Measurements from ENCODE around the gene RPL3. TPM values are rescaled to one million over a fixed set of nuclear protein-coding genes. Genes with fewer than 3 reads are reported as not detected.

RPL3 gene
- total and polyA plus RNA-seq, 3 donors from 2014 or later = 1,087 to 2,075 (median 2,042) TPM

DNA sequence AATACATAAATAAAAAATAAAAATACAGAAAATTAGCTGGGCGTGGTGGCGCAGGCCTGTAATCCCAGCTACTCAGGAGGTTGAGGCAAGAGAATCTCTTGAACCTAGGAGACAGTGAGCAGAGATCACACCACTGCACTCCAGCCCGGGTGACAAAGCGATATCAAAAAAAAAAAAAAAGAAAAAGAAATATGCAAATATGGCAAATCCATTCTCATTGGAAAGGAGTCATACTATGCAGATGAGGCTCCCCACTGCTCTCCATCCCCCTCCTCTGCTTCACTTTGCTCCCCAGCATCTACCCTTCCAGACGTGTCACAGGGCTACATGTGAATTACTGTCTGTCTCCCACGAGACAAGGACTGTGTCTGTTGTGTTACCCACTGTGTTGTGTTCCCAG is 38.3 kb downstream of the RPL3 start:
- DNase-seq = no peak
- TF ChIP-seq, protein P1, sequence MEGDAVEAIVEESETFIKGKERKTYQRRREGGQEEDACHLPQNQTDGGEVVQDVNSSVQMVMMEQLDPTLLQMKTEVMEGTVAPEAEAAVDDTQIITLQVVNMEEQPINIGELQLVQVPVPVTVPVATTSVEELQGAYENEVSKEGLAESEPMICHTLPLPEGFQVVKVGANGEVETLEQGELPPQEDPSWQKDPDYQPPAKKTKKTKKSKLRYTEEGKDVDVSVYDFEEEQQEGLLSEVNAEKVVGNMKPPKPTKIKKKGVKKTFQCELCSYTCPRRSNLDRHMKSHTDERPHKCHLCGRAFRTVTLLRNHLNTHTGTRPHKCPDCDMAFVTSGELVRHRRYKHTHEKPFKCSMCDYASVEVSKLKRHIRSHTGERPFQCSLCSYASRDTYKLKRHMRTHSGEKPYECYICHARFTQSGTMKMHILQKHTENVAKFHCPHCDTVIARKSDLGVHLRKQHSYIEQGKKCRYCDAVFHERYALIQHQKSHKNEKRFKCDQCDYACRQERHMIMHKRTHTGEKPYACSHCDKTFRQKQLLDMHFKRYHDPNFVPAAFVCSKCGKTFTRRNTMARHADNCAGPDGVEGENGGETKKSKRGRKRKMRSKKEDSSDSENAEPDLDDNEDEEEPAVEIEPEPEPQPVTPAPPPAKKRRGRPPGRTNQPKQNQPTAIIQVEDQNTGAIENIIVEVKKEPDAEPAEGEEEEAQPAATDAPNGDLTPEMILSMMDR (IDR thresholded peaks at IDR 0.05) = no peak
- TF ChIP-seq POLR2A (IDR thresholded peaks at IDR 0.05) = no peak
- WGBS, 2 donors = 88 to 89% methylated on average over 6 of the region's 6 CpGs
- Histone ChIP-seq H3K9me3 (no peaks in the 10 kb centered on the region), H3K36me3 (ENCODE audit: low read depth, missing control alignments) (no peaks in the 10 kb centered on the region), H3K27me3 (no peaks in the 10 kb centered on the region), H3K4me1 (no peaks in the 10 kb centered on the region), H3K4me3 (no peak overlapping the region), H3K27ac (no peak overlapping the region)
- intact Hi-C loops (cut with DNase I; ENCODE audit: low total_unique reads) = no loop called here

DNA sequence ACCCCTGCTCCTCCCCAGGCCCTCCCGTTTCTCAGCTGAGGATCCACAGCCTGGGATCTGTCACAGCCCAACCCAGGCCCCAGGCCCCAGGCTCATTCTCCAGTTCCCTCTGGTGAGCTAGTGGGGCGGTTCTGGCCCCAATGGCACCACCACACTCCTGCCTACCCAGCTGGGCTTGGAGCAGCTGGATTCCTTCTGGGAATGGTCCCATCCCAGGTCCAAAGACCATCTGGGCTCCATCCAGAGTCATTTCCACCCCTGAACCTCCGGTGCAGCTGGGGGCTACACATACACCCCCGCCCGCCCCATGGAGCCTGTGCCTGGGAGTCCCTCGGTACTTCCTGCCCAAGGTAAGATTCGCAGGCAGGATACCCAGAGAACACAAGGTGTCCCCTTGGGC is 39.2 kb downstream of the RPL3 start:
- Histone ChIP-seq H3K4me3 (no peak overlapping the region), H3K4me1 (no peaks in the 10 kb centered on the region), H3K27ac (no peak overlapping the region), H3K36me3 (ENCODE audit: low read depth, missing control alignments) (no peaks in the 10 kb centered on the region), H3K9me3 (no peaks in the 10 kb centered on the region), H3K27me3 (no peaks in the 10 kb centered on the region)
- intact Hi-C loops (cut with DNase I; ENCODE audit: low total_unique reads) = no loop called here
- 92 to 95% methylated on average over 7 of the region's 7 CpGs for WGBS, 2 donors
- DNase-seq = no peak
- TF ChIP-seq POLR2A (IDR thresholded peaks at IDR 0.05) = no peak
- TF ChIP-seq, protein P1 (IDR thresholded peaks at IDR 0.05) = no peak

- DNase-seq = no peak
- TF ChIP-seq, protein P1 (IDR thresholded peaks at IDR 0.05) = no peak
- no peak for TF ChIP-seq POLR2A (IDR thresholded peaks at IDR 0.05)
- H3K36me3 ChIP-seq (ENCODE audit: low read depth, missing control alignments) = no peaks in the 10 kb centered on the region
- no peaks in the 10 kb centered on the region for H3K27me3 ChIP-seq
- H3K4me3 ChIP-seq = no peak overlapping the region
- WGBS, 2 donors = 81 to 84% methylated on average over 23 of the region's 23 CpGs
- no peaks in the 10 kb centered on the region for H3K4me1 ChIP-seq
- no peaks in the 10 kb centered on the region for H3K9me3 ChIP-seq
- intact Hi-C loops (cut with DNase I; ENCODE audit: low total_unique reads) = no loop called here
- H3K27ac ChIP-seq = no peak overlapping the region
Measured at GRCh38 chr22:39279170-39279850, 40.1 kb downstream of the RPL3 start.

DNA sequence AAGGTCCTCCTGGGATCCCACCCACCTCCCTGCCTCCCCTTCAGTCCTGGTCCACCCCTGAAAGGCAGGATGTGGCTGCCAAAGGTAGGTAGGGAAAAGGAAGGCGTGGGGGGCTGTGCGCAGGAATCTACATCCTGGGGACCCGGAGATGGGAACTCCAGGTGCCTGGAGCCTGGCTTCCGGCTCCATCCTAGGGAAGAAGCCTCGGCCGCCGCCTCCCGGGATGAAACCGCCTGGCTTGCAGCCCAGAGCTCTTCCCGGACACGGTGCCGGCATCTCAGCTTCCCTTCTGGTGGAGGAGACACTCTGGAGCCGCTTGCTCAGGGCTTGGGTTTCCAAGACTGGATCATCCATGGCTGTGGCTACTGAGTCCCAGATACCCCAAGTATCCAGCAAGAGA is 41.4 kb downstream of the RPL3 start:
- Histone ChIP-seq H3K36me3 (ENCODE audit: low read depth, missing control alignments) (no peaks in the 10 kb centered on the region), H3K27ac (no peak overlapping the region), H3K27me3 (no peaks in the 10 kb centered on the region), H3K4me1 (no peaks in the 10 kb centered on the region), H3K4me3 (no peak overlapping the region), H3K9me3 (no peaks in the 10 kb centered on the region)
- DNase-seq = no peak
- intact Hi-C loops (cut with DNase I; ENCODE audit: low total_unique reads) = no loop called here
- TF ChIP-seq, protein P1 (IDR thresholded peaks at IDR 0.05) = no peak
- TF ChIP-seq POLR2A (IDR thresholded peaks at IDR 0.05) = no peak
- 20 to 40% methylated on average over 1 to 13 of the region's 13 CpGs for WGBS, 2 donors

DNA sequence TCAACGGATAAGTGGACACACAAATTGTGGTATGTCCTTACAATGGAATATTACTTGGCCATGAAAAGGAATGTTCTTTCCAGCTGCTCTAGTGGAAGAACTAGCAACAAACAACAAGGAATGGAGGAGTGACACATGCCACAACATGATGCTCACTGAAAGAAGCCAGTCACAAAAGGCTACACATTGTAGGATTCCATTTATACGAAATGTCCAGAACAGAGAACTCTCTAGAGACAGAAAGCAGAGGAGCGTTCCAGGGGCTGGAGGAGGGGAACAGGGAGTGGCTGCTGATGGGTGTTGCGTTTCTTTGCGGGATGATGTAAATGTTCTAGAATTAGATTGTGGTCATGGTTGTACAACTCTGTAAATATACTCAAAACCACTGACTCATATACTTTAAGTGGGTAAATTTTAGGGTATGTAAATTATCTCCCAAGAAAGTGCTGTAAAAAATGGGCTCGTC is 42.2 kb downstream of the RPL3 start:
- no peaks in the 10 kb centered on the region for H3K36me3 ChIP-seq (ENCODE audit: low read depth, missing control alignments)
- intact Hi-C loops (cut with DNase I; ENCODE audit: low total_unique reads) = no loop called here
- H3K9me3 ChIP-seq = no peaks in the 10 kb centered on the region
- no peaks in the 10 kb centered on the region for H3K4me1 ChIP-seq
- no peak for DNase-seq
- no peak overlapping the region for H3K4me3 ChIP-seq
- H3K27me3 ChIP-seq = no peaks in the 10 kb centered on the region
- TF ChIP-seq POLR2A (IDR thresholded peaks at IDR 0.05) = no peak
- TF ChIP-seq, protein P1 (IDR thresholded peaks at IDR 0.05) = no peak
- WGBS, 2 donors = 81 to 88% methylated on average over 6 of the region's 6 CpGs
- H3K27ac ChIP-seq = no peak overlapping the region

Data from testis (tissue), 3 donors.